ENCODE measurements around the gene SCN4A. TPM values are rescaled to one million over a fixed set of nuclear protein-coding genes. Genes with fewer than 3 reads are reported as not detected.
"Not testable (repeated sequence)": the region's sequence is repeated elsewhere in the genome, so short reads cannot be mapped to it uniquely, and the experiment has no call there.

SCN4A gene
- 10 to 100 TPM in 3 of 4 donors, 1 to 10 TPM in 1; 7.0 to 43.3 (median 15.1) TPM for total RNA-seq

DNA sequence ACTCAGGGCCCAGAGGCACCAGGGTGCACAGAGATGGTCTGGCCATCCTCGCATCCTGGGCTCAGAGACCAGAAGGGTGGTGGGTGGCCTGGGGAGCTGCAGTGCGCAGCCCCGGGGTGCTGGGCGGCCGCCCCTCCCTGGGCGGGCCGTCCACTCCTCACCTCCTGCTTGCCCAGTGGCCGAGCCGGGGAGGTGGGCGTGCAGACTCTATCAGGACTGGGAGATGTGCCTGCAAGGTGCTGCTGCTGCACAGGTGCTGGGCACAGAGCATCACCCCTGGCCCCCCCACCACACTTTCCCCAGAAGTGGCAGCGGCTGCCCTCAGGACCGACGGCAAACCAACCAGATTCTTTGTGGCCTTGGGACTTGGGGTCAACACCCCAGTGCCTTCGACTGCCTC, at the start of gene SCN4A:
SCN4A (minus strand) TSS at position 123 of the 400 bp plus-strand sequence; CDS start at position 46, 77 bp downstream.
- TF ChIP-seq, protein P1, sequence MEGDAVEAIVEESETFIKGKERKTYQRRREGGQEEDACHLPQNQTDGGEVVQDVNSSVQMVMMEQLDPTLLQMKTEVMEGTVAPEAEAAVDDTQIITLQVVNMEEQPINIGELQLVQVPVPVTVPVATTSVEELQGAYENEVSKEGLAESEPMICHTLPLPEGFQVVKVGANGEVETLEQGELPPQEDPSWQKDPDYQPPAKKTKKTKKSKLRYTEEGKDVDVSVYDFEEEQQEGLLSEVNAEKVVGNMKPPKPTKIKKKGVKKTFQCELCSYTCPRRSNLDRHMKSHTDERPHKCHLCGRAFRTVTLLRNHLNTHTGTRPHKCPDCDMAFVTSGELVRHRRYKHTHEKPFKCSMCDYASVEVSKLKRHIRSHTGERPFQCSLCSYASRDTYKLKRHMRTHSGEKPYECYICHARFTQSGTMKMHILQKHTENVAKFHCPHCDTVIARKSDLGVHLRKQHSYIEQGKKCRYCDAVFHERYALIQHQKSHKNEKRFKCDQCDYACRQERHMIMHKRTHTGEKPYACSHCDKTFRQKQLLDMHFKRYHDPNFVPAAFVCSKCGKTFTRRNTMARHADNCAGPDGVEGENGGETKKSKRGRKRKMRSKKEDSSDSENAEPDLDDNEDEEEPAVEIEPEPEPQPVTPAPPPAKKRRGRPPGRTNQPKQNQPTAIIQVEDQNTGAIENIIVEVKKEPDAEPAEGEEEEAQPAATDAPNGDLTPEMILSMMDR (IDR thresholded peaks at IDR 0.05): no peak
- DNase-seq (ENCODE audit: low spot score) (no peak), ATAC-seq (ENCODE audit: low FRiP score) (no peak)

DNA sequence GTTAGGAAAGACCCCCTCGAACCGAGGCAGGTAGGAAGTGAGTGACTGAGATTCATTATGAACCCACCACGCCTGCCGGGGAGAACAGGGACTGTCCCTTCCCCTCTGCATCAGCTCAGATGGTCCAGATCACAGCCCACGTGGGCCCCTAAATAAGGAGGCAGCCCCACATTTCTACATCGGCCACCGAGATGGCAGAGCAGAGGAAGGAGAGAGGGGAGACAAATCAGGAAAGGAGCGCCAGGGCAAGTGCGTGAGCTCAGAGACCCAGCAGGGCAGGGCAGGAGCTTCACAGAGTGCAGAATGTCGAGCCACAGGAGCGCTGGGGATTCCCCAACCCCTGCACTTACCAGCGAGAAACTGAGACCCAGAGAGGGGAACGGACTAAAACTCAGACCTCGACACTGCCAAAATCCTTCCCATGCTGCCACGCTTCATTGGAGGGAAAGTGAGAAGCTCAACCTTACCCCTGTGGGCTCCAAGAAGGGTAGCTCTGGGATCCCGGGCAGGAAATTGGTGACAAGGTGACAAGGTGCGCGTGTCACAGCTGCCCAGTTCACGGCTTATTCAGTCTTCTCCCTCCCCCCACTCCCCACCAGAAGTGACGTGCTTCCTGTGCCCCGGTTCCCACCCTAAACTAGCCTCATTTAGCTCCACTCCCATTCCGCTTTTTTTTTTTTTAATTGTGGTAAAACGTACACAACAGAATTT, 47.5 kb upstream of the SCN4A start, which contains the start of gene ICAM2:
ICAM2 (minus strand) TSS at position 578 of the 711 bp plus-strand sequence. CDS start 13,942 bp downstream, outside the sequence.
- no peak for DNase-seq (ENCODE audit: low spot score)
- TF ChIP-seq, protein P1 (IDR thresholded peaks at IDR 0.05): no peak

DNA sequence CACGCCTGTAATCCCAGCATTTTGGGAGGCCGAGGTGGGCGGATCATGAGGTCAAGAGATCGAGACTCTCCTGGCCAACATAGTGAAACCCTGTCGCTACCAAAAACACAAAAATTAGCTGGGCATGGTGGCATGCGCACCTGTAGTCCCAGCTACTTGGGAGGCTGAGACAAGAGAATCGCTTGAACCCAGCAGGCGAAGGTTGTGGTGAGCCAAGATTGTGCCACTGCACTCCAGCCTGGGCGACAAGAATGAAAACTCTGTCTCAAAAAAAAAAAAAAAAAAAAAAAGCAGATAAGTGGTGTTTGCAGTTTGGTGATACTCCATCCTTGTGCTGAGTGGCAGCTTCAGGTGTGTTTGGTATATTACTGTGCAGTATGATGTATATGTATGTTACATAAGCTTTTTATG, 46.8 kb upstream of the SCN4A start:
- not testable (repeated sequence) for DNase-seq (ENCODE audit: low spot score); ATAC-seq (ENCODE audit: low FRiP score)

More for the DNA sequence above, 47.5 kb upstream of the SCN4A start, which contains the start of gene ICAM2:
- peak; percentile 48 for ATAC-seq (ENCODE audit: low FRiP score)

DNA sequence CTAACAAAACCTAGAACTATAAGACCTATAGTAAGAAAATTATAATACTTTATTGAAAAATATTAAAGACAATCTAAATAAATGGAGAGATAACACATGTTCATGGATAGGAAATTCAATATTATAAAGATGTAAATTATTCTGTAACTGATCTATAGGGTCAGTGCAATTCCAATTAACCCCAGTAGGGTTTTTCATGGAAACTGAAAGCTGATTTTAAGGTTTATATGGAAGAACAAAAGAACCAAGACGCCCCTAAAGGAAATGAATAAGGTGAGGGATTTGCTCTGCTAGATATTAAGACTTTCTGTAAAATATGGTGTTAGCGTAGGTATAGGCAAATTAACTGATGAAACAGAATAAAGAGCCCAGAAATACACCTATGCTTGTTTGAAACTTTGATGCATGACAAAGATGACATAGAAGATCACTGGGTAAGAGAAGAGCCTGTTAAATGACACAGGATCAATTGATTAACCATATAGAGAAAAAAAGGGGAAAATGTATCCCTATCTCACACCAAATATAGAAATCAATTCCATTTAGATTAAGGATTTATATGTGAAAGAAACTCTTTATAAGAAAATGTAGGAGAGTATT, 44.8 kb upstream of the SCN4A start:
- ATAC-seq (ENCODE audit: low FRiP score): no peak
- TF ChIP-seq, protein P1 (IDR thresholded peaks at IDR 0.05): no peak
- DNase-seq (ENCODE audit: low spot score): no peak

DNA sequence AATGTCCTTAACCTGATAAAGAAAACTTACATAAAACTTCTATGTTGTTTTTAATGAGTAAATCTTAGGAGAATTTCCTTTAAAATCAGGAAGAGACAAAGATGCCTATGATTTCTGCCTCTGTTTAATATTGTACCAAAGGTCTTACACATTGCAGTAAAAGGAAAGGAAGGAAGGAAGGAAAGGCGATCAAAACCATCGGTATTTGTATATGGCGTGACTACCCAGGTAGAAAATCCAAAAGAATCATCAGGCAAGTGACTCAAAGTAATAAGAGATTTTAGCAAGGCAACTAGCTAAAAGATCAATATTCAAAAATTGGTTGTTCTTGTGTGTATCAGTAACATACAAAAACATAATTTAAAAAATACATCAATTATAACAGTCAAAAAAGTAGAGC, 44.3 kb upstream of the SCN4A start:
- ATAC-seq (ENCODE audit: low FRiP score): no peak
- TF ChIP-seq, protein P1 (IDR thresholded peaks at IDR 0.05): no peak
- DNase-seq (ENCODE audit: low spot score): no peak

DNA sequence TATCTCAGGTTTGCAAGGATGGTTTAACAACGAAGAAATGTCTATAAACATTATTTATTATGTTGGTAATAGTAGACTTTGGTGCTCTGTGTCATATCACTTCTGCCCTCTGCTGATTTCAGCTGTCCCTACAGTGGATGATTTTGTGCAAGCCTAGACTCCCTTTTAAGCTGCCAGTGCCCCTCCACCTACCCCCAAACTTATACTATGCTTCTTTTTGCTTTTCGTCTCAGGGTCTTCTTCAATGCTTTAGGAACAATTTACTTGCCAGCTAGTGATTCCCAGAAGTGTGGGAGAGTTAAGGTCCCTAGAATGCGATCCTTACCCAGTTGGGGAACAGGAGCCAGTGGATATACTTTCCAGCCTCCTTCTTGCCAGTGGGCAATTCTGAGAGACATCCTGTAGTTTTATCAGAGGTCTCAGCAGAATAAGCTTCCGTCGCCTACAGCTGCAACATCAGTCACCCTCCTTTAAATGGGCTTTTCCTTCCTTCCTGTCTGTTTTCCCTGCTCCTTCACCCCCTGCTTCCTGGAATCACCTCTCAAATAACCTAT, 43.6 kb upstream of the SCN4A start:
- DNase-seq (ENCODE audit: low spot score): no peak
- ATAC-seq (ENCODE audit: low FRiP score): no peak
- TF ChIP-seq, protein P1 (IDR thresholded peaks at IDR 0.05): no peak

DNA sequence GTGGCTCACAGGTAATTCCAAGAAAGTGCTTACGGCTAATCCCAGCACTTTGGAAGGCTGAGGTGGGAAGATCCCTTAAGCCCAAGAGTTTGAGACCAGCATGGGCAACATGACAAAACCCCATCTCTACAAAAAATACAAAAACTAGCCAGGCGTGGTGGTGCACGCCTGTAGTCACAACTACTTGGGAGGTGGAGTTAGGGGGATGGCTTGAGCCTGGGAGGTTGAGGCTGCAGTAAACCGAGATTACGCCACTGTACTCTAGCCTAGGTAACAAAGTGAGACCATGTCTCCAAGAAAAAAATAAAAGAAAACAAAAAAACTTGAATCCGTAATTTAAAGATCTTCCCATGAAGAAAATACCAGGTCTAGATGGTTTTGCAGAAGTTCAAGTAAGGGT, 42.7 kb upstream of the SCN4A start:
- no peak for ATAC-seq (ENCODE audit: low FRiP score)
- no peak for DNase-seq (ENCODE audit: low spot score)
- TF ChIP-seq, protein P1 (IDR thresholded peaks at IDR 0.05): no peak
